GM12864 (cell line): Measurements from ENCODE around the gene CNTNAP5.

Source experiments
- DNase-seq: peaks from one replicate; pipeline ENCODE4 v3.0.0-alpha.2; 2011; ENCODE audit warnings: low read depth
- H3K4me3 ChIP-seq: 2 replicates; pipeline ENCODE4 v1.5.1; 2011; ENCODE audit warnings: mild to moderate bottlenecking, low read depth, low read length, control low read depth
- TF ChIP-seq, protein P1 (sequence below): IDR thresholded peaks from 2 replicates; pipeline ENCODE4 v1.5.1; 2011; ENCODE audit warnings: low read depth, mild to moderate bottlenecking, moderate library complexity, low read length, control low read depth, inconsistent platforms; ENCODE audit errors: missing control alignments

CNTNAP5 gene

GRCh38 chr2:124666976-124667375 lies 641.9 kb downstream of the CNTNAP5 start:
- TF ChIP-seq, protein P1, sequence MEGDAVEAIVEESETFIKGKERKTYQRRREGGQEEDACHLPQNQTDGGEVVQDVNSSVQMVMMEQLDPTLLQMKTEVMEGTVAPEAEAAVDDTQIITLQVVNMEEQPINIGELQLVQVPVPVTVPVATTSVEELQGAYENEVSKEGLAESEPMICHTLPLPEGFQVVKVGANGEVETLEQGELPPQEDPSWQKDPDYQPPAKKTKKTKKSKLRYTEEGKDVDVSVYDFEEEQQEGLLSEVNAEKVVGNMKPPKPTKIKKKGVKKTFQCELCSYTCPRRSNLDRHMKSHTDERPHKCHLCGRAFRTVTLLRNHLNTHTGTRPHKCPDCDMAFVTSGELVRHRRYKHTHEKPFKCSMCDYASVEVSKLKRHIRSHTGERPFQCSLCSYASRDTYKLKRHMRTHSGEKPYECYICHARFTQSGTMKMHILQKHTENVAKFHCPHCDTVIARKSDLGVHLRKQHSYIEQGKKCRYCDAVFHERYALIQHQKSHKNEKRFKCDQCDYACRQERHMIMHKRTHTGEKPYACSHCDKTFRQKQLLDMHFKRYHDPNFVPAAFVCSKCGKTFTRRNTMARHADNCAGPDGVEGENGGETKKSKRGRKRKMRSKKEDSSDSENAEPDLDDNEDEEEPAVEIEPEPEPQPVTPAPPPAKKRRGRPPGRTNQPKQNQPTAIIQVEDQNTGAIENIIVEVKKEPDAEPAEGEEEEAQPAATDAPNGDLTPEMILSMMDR, result no peak
- no peak overlapping the region for H3K4me3 ChIP-seq
- DNase-seq, result no peak

DNA sequence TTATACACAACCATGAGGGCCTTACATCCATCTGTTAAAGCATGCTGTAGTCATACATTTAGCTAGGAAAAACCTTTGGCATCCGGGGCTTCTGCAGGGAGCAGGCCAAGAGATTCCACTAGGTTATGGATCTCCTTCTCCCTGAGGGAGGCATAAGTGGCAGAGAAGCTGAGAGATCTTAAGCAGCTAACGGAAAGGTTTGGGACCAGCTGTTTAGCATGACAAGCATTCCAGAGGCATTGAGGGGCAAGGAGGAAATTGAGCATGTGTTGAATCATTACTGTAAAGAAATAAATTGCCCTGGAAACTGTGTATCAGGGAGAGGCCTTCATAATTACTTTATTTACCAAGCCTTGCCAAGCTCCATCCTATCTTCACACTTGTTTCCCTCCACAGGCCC lies 643.1 kb downstream of the CNTNAP5 start:
- H3K4me3 ChIP-seq, result no peak overlapping the region
- no peak for DNase-seq
- TF ChIP-seq, protein P1, result no peak

GRCh38 chr2:124670187-124670586 lies 645.1 kb downstream of the CNTNAP5 start:
- DNase-seq, result no peak
- TF ChIP-seq, protein P1, result no peak

DNA sequence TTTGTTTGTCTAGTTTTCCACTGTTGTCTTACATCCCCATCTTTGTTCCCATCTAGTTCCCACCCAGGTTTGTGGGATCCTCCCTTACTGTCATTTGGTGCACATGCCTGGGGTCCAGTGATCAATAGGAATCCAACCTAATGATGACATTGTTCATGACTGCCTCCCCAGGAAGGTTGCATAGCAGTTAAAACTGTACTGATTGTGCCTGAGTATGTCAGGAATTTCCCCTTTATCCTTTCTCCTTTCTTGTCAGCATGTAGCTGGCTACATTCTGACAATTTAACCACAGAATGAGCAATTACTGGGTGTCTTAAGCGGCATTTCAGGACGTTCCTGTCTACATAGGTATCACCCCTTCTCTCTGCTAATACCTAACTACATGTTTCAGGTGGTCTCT lies 653.0 kb downstream of the CNTNAP5 start:
- TF ChIP-seq, protein P1, result no peak
- H3K4me3 ChIP-seq, result no peak overlapping the region
- DNase-seq, result no peak

More at GRCh38 chr2:124670187-124670586, 645.1 kb downstream of the CNTNAP5 start:
- H3K4me3 ChIP-seq, result no peak overlapping the region

DNA sequence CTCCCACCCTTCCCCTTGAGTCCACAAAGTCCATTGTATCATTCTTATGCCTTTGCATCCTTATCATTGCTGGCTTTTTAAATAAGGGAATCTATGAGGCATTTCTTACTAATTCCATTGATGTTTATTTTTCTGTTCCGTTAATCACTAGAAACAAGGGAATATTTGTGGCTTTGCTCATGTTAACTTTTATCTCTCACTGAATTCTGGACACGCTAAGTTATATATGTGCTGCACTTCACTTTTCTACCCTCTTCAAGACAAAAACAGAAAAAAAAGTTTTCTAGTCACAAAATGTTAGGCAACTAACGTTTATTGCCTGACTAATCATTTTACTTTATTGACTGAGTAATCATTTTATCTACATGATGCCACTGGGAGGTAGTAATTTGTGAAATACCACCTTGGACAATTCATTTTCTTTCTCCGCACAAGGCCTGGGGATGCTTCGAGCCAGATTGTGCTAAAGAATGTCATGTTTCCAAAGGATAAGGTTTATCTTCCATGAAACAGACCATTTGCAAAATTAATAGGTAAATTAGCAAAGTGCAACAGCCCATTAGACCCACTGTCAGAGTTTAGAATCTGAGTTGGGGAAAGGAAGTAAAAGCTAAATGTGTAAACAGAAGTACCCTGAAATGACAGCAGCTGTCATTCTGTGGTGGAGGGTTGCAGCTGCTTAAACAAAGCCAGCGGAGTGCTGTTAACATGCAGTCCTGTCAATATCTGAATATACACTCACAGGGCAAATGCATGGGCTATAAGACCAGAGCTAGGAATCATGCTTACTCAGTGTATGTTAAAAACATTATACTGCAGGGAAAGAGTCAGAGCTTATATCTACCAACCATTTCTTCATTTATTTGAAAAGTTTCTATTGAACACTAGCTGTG lies 658.7 kb downstream of the CNTNAP5 start:
- DNase-seq, result no peak
- TF ChIP-seq, protein P1, result no peak
- H3K4me3 ChIP-seq, result no peak overlapping the region

DNA sequence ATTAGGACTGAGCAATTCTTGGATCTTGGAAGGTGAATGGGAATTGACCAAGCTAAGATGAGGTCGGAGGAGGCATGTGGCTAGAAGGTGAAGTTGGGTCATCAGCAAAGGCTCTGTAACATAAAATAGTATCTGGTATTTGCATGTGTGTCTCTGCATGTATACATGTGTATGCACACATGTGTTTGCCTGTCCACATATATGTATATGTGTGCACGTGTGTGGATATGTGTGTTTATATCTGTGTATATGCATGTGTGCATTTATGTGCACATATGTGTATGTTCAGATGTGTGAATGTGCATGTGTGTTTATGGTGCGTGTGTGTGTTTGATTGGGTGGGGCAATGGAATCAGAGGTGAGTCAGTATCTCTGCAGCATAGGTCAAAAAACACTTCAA lies 664.3 kb downstream of the CNTNAP5 start:
- H3K4me3 ChIP-seq, result no peak overlapping the region
- TF ChIP-seq, protein P1, result no peak
- no peak for DNase-seq

- TF ChIP-seq, protein P1, result no peak
- no peak for DNase-seq
- no peak overlapping the region for H3K4me3 ChIP-seq
Observed at GRCh38 chr2:124692216-124692615, 667.1 kb downstream of the CNTNAP5 start.
